Measurements from ENCODE around the gene TMEM39B.
"Not testable (repeated sequence)": the region's sequence is repeated elsewhere in the genome, so short reads cannot be mapped to it uniquely, and the experiment has no call there.

The TMEM39B gene

GRCh38 chr1:32071758-32072621 is 749 bp upstream of the TMEM39B start:
- peak; percentile 79 for DNase-seq

GRCh38 chr1:32073299-32074229 is 825 bp downstream of the TMEM39B start:
- DNase-seq: no peak

GRCh38 chr1:32074841-32075240 is 2.1 kb downstream of the TMEM39B start:
- no peak for DNase-seq

GRCh38 chr1:32077451-32077850 is 4.7 kb downstream of the TMEM39B start:
- no peak for DNase-seq

GRCh38 chr1:32082022-32082421 is 9.3 kb downstream of the TMEM39B start:
- DNase-seq: no peak

- not testable (repeated sequence) for DNase-seq
These were observed 13.6 kb downstream of the TMEM39B start for GRCh38 chr1:32086381-32086780.

GRCh38 chr1:32091176-32091575 is 18.4 kb downstream of the TMEM39B start:
- DNase-seq: no peak

- DNase-seq: no peak
These were observed 18.9 kb downstream of the TMEM39B start for GRCh38 chr1:32091591-32091990.

- no peak for DNase-seq
These were observed 22.2 kb downstream of the TMEM39B start for GRCh38 chr1:32094746-32095521.

- DNase-seq: no peak
These were observed 26.7 kb downstream of the TMEM39B start for GRCh38 chr1:32099426-32099825.

GRCh38 chr1:32100359-32100758 is 27.6 kb downstream of the TMEM39B start:
- DNase-seq: peak; percentile 20

- DNase-seq: peak; percentile 83
These were observed 28.3 kb downstream of the TMEM39B start for GRCh38 chr1:32100807-32101708.

GRCh38 chr1:32104127-32104526 is 31.4 kb downstream of the TMEM39B start:
- no peak for DNase-seq

- no peak for DNase-seq
These were observed 32.6 kb downstream of the TMEM39B start for GRCh38 chr1:32105338-32105737.

- DNase-seq: no peak
These were observed 34.0 kb downstream of the TMEM39B start for GRCh38 chr1:32106663-32107275.

- DNase-seq: peak; percentile 97
These were observed 35.3 kb downstream of the TMEM39B start, which contains the start of gene KPNA6 for GRCh38 chr1:32107742-32108661. TSS of gene KPNA6 (plus strand) at chr1:32108056. CDS start at chr1:32108131, 75 bp downstream.

GRCh38 chr1:32111040-32111623 is 38.4 kb downstream of the TMEM39B start:
- DNase-seq: no peak

GRCh38 chr1:32111789-32112188 is 39.0 kb downstream of the TMEM39B start:
- no peak for DNase-seq

- no peak for DNase-seq
These were observed 40.2 kb downstream of the TMEM39B start for GRCh38 chr1:32112806-32113375.

All from fibroblast of skin of right quadriceps (primary cell).